Esophagus muscularis mucosa (tissue), 3 donors: ENCODE results near the gene AGK.

Experiments used
- CTCF ChIP-seq, 3 experiments: fragments of 200-600 bp in 2 of 3; fragments of 450-650 bp in 1 of 3; sonication (generic) in 2 of 3; IDR thresholded peaks; one replicate each; pipeline ENCODE4 v1.5.1; 2017 to 2019; ENCODE audit warnings: antibody characterized with exemption in 3 of 3, mild to moderate bottlenecking in 2 of 3, moderate library complexity in 1 of 3
- POLR2A ChIP-seq: fragments of 450-650 bp; IDR thresholded peaks from one replicate; pipeline ENCODE4 v1.6.1; 2017; ENCODE audit warnings: antibody characterized with exemption, moderate library complexity, mild to moderate bottlenecking, low read depth

- TF ChIP-seq CTCF (IDR thresholded peaks at IDR 0.05) (no peak), POLR2A (no peak)
Measured at GRCh38 chr7:141631525-141631924, 80.3 kb downstream of the AGK start.
